Fibroblast of skin of abdomen (primary cell): ENCODE results near the gene ID4.
"Not testable (repeated sequence)": the region's sequence is repeated elsewhere in the genome, so short reads cannot be mapped to it uniquely, and the experiment has no call there.

Source experiments
- DNase-seq: peaks from one replicate; pipeline ENCODE4 v3.0.0-alpha.2; 2013

Gene ID4

DNA sequence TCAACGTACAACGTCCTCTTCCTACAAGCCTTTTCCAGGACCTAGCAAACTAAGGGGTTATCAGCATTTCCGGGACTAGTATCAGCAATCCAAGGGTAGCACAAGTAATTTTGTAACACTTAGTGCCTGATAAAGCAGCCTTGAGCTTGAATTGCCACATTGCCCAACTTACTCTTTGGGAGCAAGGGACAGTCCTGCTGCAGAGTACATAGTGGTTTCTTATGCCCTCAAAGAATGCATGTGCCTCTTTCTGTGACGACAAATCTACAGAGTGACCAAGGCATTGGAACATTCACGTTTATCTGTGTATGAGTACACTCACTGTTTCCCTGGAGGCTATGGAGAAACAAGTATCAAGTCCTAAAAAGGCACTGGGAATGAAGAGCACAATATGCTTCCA lies 3.2 kb upstream of the ID4 start:
- DNase-seq, result no peak

DNA sequence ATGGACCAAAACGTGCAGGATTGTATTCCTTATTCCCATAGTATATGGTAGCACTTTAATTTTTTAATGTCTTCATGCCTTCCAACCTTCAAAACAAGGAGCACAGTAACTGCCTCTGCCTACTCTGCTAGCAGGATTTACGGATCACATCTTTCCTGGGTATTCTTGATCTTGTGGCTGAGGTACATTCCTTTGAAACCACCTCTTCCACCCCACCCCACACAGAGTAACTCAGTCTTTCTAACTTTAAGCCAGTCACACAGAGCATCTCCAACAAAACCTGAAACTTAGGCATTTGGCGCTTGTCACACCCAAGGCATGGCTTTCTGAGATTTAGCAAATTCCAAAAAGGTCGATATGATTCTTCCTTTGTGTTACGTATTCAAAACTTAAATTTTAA lies 2.3 kb upstream of the ID4 start:
- no peak for DNase-seq

DNA sequence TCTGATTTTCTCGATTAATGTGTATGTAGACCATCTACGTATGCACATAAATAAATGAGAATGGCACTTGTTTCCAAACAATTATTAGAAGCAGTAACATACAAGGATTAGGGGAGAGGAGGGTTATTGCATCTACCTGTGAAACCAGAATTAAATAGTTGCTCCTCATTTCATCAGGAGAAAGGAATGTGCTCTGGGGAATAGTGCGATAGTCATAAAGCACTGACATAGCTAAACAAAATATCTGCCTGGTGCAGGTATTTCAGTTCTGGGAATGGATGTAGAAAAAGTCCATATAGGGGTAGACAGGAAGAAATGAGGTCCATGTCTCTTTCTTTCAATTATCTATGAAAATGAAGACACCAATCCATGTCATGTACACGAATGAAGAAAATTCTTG lies 1.6 kb upstream of the ID4 start:
- DNase-seq, result no peak

DNA sequence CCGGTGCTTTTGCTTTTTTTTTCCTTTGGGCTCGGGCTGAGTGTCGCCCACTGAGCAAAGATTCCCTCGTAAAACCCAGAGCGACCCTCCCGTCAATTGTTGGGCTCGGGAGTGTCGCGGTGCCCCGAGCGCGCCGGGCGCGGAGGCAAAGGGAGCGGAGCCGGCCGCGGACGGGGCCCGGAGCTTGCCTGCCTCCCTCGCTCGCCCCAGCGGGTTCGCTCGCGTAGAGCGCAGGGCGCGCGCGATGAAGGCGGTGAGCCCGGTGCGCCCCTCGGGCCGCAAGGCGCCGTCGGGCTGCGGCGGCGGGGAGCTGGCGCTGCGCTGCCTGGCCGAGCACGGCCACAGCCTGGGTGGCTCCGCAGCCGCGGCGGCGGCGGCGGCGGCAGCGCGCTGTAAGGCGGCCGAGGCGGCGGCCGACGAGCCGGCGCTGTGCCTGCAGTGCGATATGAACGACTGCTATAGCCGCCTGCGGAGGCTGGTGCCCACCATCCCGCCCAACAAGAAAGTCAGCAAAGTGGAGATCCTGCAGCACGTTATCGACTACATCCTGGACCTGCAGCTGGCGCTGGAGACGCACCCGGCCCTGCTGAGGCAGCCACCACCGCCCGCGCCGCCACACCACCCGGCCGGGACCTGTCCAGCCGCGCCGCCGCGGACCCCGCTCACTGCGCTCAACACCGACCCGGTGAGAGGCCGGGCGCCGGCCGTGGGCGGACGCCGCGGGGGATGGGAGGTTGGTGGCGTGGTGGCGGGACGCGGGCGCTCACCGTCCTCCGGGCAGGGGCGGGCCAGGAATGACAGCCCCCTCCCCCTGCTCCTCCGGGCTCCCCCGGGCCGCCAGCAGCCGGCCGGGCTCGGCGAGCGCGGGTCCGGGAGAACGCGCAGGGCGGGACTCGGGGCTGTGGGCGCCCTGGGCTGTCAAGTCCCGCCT lies 606 bp downstream of the ID4 start:
- peak; percentile 42 for DNase-seq

DNA sequence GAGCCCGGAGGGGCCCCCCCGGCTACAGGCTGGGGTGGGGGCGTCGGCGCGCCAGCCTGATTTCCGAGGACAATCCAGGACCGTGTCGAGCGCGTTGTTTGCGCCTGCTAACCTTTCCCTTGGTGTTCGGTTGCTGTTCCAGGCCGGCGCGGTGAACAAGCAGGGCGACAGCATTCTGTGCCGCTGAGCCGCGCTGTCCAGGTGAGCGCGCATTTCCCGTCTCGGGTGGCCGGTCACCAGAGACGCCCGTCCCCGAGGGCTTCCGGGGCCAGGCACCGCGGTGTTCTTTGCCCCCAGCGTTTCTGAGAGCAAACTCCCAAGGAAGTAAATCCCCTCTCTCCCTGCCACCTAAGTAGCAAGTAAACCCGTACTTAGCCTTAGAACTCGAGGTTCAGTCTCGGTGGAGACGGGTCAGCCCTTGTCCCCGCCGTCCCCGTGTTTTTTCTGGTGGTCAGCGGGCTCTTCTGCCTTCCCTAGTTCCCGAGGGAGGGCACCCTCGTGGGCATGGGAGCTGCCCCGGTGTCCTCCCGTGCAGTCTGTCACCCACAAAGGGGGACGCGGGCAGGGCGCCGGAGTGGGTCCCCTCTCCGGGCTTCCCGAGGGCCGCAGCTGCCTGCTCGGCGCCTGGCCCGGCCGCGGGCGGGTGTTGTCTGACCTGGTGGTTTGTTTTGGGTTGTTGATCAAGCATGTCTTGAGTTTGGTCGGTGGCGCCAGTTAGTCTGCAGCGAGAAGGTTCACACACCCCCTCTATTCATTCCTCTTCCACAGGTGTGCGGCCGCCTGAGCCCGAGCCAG lies 1.5 kb downstream of the ID4 start:
- DNase-seq, result peak; percentile 10

DNA sequence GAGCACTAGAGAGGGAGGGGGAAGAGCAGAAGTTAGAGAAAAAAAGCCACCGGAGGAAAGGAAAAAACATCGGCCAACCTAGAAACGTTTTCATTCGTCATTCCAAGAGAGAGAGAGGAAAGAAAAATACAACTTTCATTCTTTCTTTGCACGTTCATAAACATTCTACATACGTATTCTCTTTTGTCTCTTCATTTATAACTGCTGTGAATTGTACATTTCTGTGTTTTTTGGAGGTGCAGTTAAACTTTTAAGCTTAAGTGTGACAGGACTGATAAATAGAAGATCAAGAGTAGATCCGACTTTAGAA lies 2.0 kb downstream of the ID4 start:
- no peak for DNase-seq

DNA sequence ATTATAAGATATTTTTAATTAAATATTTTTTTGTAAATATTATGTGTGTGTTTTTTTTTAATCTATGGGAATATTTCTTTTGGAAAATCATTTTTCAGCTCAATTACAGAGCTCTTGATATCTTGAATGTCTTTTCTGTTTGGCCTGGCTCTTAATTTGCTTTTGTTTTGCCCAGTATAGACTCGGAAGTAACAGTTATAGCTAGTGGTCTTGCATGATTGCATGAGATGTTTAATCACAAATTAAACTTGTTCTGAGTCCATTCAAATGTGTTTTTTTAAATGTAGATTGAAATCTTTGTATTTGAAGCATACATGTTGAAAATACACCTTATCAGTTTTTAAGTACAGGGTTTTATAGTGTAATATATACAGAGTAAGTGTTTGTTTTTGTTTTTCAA lies 2.6 kb downstream of the ID4 start:
- no peak for DNase-seq

DNA sequence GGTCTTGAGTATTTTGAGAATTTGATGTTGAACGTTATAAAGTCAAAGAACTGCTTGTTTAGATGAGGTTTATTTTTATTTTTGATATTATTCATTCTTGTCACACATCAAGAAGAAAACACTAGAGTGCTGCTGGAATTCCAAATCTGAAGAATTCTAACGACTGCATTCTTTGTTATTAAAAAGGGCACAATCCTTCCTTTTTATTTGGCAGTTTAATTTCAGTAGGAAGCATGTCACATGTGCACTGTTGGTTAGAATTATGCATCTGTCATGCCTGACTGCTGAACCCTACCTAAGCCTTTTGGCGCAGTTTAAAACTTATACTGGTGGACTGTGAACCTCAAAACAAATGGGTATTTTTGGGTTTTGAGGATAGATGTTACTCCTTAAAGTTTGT lies 4.0 kb downstream of the ID4 start:
- no peak for DNase-seq

DNA sequence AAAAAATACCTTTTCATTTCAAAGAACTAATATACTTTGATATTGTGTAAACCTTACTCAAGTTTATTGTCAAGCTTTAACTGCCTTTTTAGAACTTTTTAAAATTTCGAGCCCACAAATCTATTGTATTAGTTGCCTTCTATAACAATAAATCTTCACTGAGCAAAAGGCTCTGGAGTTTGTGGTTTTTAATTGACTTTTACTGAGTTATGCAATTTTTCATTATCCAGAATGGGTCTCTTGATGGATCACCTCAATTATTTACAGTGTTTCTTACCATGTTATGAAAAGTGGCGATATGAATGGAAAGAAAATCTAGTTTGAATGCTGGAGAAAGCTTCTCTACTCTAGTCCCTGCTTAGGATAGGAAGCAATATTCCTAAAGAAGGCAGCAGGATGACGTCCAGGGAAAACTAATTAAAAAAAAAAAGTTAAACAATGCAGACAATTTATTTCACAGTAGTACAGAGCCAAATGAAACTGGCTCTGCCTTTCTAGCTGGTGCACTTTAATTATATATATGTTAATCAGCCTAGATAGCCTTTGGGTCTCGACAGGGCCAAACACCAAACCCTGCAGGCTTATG lies 5.0 kb downstream of the ID4 start:
- DNase-seq, result peak; percentile 10

DNA sequence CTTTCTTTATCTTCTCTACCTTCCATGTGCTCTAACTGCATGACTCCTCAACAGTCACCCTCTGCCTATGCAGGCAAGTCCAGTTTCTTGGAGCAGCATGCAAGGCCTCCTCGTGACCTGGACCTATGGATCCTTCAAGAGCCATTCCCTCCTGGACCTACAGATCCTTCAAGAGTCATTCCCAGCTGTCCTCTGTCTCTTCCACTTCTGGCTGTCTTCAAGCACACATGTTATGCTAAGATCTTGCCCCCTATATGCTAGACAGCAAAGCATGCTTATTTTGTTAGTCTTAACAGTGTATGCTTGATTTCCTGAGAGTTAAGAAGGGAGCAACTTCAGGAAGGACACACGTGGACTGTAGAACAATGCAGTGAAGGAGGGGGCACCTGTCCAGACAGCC lies 7.5 kb downstream of the ID4 start:
- no peak for DNase-seq

DNA sequence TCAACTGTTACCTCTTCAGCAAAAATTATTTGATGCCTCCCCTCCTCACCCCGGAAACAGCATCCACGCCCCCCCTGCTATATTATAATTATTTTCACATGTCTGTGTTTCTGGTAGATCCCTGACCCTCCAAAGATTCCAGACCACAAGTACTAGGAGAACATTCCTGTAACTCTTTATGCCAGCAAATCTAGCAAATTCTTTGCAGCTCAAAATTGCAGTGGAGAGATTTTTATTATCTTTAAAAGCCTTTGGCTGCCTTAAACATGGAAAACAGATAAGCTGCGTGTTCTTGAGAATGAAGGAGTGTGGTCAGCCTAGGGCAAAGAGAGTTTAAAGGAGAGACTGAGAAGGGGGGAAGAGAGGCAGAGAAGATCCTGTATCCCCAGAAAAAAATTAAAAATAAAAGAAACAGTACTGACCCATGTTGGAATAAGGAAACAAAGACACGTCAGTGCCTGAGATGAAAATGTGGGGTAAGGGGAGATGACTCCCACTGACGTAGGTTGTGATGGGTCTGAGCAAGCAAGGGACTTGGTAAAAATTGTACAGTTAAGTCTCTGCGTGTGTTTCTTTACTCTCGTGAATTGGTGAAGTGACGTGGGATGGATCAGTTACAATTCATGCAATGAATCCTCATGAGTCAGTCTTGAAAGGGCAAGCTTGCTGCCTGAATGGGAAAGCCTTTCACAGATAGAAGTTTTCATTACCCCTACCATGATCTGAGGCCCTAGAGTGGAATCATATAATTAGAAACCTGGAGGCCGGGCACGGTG lies 8.3 kb downstream of the ID4 start:
- peak; percentile 48 for DNase-seq

DNA sequence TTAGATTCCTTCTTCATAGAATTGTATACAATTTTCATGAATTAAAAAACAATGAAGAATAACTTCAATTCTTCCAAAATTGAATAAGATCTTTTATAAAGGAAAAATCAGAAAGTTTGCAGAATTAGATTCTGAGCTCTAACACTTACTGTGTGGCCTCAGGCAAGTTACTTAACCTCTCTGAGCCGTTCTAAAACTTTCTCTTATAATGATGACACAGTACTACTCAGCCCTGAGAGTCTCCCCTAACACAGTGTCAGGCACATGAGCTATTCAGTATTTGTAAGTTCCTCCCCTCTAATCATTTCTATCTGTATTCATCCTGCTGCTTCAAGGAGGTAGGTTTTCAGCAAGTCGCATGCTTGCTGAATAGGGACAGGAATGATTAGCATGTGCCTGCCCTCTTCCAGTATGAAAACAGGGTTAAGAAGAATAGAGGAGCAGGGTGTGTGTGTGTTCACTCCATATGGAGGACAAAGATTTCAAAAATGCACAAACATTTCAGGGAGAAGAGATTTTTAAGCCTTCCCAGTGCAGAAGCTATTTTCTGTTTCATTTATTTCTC lies 11.4 kb downstream of the ID4 start:
- DNase-seq, result no peak

DNA sequence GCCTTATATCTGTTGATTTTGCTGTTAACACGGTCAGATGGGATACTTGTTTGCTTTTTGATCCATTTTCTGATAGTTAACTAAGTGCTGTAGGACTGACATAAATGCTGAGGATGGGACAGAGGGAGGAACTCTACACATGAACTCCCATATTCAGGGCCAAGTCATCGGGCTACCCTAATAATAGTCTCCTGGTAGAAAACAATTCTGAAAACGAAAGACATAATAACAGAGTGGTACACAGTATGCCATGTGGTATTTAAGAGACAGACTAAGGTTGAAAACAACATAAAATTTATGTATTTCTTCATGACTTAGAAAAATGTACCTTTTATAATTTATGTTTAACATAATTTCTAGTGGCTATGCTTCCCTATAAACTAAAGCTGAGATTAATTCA lies 12.0 kb downstream of the ID4 start:
- no peak for DNase-seq

DNA sequence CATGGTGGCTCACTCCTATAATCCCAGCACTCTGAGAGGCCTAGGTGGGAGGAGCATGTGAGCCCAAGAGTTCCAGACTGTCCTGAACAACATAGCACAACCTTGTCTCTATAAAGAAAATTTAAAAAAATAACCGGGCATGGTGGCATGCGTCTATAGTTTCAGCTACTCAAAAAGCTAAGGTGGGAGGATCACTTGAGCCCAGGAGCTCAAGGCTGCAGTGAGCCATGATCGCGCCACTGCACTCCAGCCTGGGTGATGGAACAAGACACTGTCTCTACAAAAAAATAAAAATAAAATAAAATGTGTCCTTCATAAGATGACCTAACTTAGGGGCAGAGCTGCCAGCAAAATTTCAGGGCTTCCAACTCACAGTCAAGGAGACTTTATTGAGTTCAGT lies 12.6 kb downstream of the ID4 start:
- DNase-seq, result no peak

DNA sequence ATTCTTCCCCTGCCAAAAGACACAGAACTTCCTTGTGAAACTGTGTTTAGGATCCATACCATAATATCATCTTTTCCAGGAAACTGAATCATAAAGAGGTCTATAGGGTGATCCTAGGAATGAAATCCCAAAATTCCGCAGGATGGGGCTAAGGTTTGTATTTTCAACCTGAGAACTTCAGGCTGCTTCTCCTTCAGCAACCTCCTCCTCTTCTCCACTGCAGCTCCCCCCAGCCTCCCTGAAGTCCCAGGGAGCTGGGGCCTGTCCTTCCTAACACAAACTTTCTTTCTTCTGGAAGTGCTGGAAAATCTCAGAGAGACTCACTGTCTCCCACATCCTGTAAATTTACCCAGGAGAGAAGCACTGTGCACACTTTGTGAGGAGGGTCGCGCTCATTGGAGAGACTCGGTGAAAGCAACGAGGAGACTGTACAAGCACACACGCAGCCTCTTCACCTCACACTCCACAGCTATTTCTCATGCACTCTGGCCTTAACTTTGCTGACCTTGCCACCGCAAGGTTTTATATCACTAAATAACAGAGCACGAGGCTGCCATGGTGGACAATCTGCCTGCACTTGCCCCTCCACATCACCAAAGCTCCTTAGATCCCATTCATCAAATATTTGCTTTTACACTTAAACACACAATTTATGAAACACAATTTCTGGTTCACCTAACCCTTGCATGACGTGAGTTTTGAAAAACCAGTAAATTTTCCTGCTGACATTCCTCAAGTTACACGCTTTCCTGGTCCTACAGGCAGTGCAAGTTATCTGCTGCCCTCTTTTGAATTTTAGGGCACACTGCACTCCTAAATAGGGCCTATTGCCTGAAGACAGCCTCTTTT lies 14.3 kb downstream of the ID4 start:
- peak; percentile 81 for DNase-seq

DNA sequence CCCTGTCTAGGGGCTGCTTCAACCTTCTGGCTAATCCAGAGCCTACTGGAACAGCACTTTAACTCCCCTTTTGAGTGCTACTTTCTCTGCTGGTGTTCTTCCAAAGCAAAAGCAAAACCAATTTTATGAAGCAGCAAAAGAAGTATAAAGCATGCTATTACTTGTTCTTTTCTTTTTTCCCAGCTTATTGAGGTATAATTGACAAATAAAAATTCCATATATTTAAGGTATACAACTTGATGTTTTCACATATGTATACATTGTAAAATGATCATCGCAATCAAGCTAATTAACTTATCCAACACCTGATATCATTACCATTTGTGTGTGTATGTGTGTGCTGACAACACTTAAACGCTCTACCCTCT lies 14.9 kb downstream of the ID4 start:
- no peak for DNase-seq

DNA sequence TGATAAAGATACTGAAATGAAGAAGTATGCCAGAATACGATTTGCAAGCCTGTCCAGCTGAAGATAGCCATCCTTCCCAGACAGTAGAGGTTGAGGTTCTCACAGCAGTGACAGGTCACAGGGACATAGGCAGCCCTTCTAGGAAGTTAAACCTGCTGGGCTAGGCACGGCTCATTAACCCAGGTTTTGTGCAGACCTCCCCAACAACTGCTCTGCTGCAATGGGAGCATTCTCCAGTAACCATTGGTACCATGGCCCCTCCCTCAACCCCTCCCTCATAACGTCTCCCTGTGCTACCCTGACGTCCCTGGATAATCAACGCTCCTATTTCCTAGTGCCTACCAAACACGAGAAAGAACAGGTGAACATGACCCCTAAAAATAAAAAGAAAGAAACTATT lies 15.8 kb downstream of the ID4 start:
- no peak for DNase-seq

DNA sequence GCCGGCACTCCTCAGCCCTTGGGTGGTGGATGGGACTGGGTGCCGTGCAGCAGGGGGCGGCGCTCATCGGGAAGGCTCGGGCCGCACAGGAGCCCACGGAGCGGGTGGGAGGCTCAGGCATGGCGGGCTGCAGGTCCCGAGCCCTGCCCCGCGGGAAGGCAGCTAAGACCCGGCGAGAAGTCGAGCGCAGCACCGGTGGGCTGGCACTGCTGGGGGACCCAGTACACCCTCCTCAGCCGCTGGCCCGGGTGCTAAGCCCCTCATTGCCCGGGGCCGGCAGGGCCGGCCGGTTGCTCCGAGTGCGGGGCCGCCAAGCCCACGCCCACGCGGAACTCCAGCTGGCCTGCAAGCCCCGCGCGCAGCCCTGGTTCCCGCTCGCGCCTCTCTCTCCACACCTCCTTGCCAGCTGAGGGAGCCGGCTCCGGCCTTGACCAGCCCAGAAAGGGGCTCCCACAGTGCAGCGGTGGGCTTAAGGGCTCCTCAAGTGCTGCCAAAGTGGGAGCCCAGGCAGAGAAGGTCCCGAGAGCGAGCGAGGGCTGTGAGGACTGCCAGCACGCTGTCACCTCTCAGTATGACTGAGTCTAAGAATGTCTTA lies 17.3 kb downstream of the ID4 start:
- not testable (repeated sequence) for DNase-seq

DNA sequence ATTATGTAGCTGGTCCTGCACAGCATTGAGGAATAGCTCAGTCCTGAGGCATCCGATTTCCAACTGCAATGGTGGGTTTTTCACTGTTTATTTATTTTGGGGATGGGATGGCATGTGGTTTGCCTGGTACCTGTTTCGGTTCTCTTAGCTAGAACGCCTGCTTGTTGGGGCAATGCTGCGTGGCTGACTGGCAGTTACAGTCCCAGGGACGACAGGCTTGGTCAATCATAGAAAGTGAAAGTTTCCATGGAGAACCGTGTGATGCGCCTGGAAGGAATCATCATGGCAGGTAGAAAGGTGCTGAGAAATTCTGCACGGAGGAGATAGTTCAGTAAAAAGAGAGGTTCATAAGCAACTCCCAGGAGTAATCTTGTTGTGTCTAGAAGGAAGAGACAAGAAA lies 18.4 kb downstream of the ID4 start:
- no peak for DNase-seq

DNA sequence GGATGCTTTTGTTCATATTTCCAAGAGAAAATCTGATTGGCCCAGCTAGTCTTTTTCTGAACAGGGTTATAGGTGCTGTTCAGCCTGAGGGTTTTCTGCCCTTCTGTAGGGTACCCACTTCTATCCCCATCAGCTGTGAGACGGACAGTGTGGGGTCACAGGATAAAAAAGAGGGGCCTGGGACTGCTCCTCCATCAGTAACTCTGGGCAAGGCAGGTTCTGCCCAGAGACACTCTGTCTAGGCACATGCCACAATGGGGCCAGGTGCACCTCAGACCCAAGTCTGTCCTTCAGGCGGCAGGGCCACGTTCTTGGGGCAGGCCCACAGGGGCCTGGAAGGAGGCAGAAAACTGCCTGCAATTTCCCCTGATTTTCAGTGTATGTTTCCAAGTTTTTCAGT lies 20.0 kb downstream of the ID4 start:
- no peak for DNase-seq

DNA sequence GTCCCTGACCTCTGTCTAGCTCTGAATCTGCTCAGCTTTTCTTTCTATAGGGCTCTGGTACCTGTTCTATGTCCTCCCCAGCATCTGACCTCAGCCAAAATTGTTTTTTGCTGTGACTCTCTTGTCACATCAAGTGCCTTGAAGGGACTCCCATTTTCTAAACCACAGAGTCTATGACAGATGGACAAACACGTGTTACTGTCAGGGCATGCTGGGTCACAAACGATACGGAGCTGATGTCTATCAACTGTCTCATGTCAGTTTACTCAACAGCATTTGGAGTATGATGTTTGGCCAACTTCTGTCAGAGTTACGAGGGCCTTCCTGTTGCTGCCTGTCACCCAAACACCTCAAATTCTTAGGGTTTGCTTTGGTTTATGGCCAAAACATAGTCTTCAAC lies 20.5 kb downstream of the ID4 start:
- no peak for DNase-seq
